Ecto neural progenitor cell (in vitro differentiated cells): Measurements from ENCODE around the gene CLDN20.
A peak's percentile ranks its signal among the peaks of the same experiment; 100 is the strongest.
"Not testable (repeated sequence)": the region's sequence is repeated elsewhere in the genome, so short reads cannot be mapped to it uniquely, and the experiment has no call there.

Experiments used
- DNase-seq: peaks from one replicate; pipeline ENCODE4 v3.0.0-alpha.2; 2018; ENCODE audit warnings: low spot score

CLDN20 gene

GRCh38 chr6:155245193-155245592 lies 18.6 kb upstream of the CLDN20 start:
- no peak for DNase-seq

GRCh38 chr6:155245831-155246230 lies 18.0 kb upstream of the CLDN20 start:
- DNase-seq, result no peak

GRCh38 chr6:155246825-155247224 lies 17.0 kb upstream of the CLDN20 start:
- no peak for DNase-seq

- no peak for DNase-seq
Measured at GRCh38 chr6:155247618-155248007, 16.2 kb upstream of the CLDN20 start.

- DNase-seq, result peak; percentile 58
Measured at GRCh38 chr6:155248008-155249001, 15.5 kb upstream of the CLDN20 start.

GRCh38 chr6:155250701-155251381 lies 13.0 kb upstream of the CLDN20 start:
- DNase-seq, result no peak

- no peak for DNase-seq
Measured at GRCh38 chr6:155252581-155252980, 11.2 kb upstream of the CLDN20 start.

- no peak for DNase-seq
Measured at GRCh38 chr6:155253337-155253736, 10.5 kb upstream of the CLDN20 start.

GRCh38 chr6:155254139-155254538 lies 9.7 kb upstream of the CLDN20 start:
- no peak for DNase-seq

- DNase-seq, result no peak
Measured at GRCh38 chr6:155256122-155256795, 7.6 kb upstream of the CLDN20 start.

GRCh38 chr6:155257796-155258195 lies 6.0 kb upstream of the CLDN20 start:
- DNase-seq, result no peak

GRCh38 chr6:155259204-155259603 lies 4.6 kb upstream of the CLDN20 start:
- DNase-seq, result no peak

- DNase-seq, result no peak
Measured at GRCh38 chr6:155259897-155260296, 3.9 kb upstream of the CLDN20 start.

GRCh38 chr6:155260686-155261085 lies 3.1 kb upstream of the CLDN20 start:
- no peak for DNase-seq

GRCh38 chr6:155261111-155261900 lies 2.5 kb upstream of the CLDN20 start:
- peak; percentile 54 for DNase-seq

- no peak for DNase-seq
Measured at GRCh38 chr6:155262655-155263054, 1.2 kb upstream of the CLDN20 start.

GRCh38 chr6:155264693-155265320 lies 994 bp downstream of the CLDN20 start:
- DNase-seq, result no peak

GRCh38 chr6:155265843-155266535 lies 2.2 kb downstream of the CLDN20 start:
- no peak for DNase-seq

- no peak for DNase-seq
Measured at GRCh38 chr6:155267411-155267810, 3.6 kb downstream of the CLDN20 start.

GRCh38 chr6:155268088-155268867 lies 4.5 kb downstream of the CLDN20 start:
- DNase-seq, result not testable (repeated sequence)
